ENCODE data around the gene BMP6. TPM values are rescaled to one million over a fixed set of nuclear protein-coding genes. Genes with fewer than 3 reads are reported as not detected.

BMP6 gene
- total RNA-seq, 1 experiment from 2014 or later: 13.6 TPM

DNA sequence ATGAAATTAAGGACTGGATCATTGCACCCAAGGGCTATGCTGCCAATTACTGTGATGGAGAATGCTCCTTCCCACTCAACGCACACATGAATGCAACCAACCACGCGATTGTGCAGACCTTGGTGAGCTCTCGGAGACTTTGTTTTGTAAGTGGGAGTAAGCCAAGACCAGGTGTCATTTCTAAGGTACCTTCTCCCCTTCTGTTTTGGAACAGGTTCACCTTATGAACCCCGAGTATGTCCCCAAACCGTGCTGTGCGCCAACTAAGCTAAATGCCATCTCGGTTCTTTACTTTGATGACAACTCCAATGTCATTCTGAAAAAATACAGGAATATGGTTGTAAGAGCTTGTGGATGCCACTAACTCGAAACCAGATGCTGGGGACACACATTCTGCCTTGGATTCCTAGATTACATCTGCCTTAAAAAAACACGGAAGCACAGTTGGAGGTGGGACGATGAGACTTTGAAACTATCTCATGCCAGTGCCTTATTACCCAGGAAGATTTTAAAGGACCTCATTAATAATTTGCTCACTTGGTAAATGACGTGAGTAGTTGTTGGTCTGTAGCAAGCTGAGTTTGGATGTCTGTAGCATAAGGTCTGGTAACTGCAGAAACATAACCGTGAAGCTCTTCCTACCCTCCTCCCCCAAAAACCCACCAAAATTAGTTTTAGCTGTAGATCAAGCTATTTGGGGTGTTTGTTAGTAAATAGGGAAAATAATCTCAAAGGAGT is 154.2 kb downstream of the BMP6 start:
- H3K36me3 ChIP-seq (ENCODE audit: control insufficient read depth, insufficient read depth, low read length): peaks cover 29% of the 10 kb centered on the region
- H3K4me3 ChIP-seq (ENCODE audit: low read depth in 2 of 2, low read length in 2 of 2): no peak overlapping the region
- DNase-seq (ENCODE audit: low read depth, low spot score): no peak
- H3K9me3 ChIP-seq (ENCODE audit: control insufficient read depth, insufficient read depth, low read depth, low read length): no peaks in the 10 kb centered on the region
- TF ChIP-seq SIN3A (IDR thresholded peaks at IDR 0.05; ENCODE audit: borderline replicate concordance, insufficient read depth, low read depth, low read length) (no peak), TCF7L2 (IDR thresholded peaks at IDR 0.05; ENCODE audit: low read depth, low read length) (no peak), POLR2AphosphoS5 (IDR thresholded peaks at IDR 0.05; ENCODE audit: low read depth, low read length) (no peak), REST (IDR thresholded peaks at IDR 0.05; ENCODE audit: insufficient read depth in 1 of 2, low read depth in 2 of 2, low read length in 1 of 2) (no peak), CTCF (IDR thresholded peaks at IDR 0.05) (no peak)
- intact Hi-C loops (cut with micrococcal nuclease; ENCODE audit: unreplicated experiment) (loop anchor here (10.0 kb wide), 1 partner anchor 155 kb away; the partner anchor contains the start of gene BMP6), in situ Hi-C loops (cut with HindIII; ENCODE audit: low pct_unique_long_range_greater_than_20kb, low sequenced_read_pairs) (no loop called here)
- H3K27me3 ChIP-seq (ENCODE audit: control insufficient read depth, insufficient read depth, low read length): no peaks in the 10 kb centered on the region
- no peak for ATAC-seq
- no peaks in the 10 kb centered on the region for H3K4me1 ChIP-seq (ENCODE audit: control insufficient read depth, insufficient read depth, low read length)
- ChIA-PET CTCF (no interaction called here), POLR2A (interaction anchor here (0.5 kb wide), 1 partner anchor 81 kb away, joined by 7 read pairs; no protein-coding TSS in a partner anchor)
- BruUV-seq (replicated peaks): TSS peak; percentile 63
- no peak overlapping the region for H3K27ac ChIP-seq (ENCODE audit: low read length)

DNA sequence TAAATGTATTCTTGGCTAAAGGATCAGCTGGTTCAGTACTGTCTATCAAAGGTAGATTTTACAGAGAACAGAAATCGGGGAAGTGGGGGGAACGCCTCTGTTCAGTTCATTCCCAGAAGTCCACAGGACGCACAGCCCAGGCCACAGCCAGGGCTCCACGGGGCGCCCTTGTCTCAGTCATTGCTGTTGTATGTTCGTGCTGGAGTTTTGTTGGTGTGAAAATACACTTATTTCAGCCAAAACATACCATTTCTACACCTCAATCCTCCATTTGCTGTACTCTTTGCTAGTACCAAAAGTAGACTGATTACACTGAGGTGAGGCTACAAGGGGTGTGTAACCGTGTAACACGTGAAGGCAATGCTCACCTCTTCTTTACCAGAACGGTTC is 154.8 kb downstream of the BMP6 start:
- no peaks in the 10 kb centered on the region for H3K27me3 ChIP-seq (ENCODE audit: control insufficient read depth, insufficient read depth, low read length)
- in situ Hi-C loops (cut with HindIII; ENCODE audit: low pct_unique_long_range_greater_than_20kb, low sequenced_read_pairs) (no loop called here), intact Hi-C loops (cut with micrococcal nuclease; ENCODE audit: unreplicated experiment) (no loop called here)
- no peak overlapping the region for H3K27ac ChIP-seq (ENCODE audit: low read length)
- H3K4me3 ChIP-seq (ENCODE audit: low read depth in 2 of 2, low read length in 2 of 2): no peak overlapping the region
- ATAC-seq (no peak), DNase-seq (ENCODE audit: low read depth, low spot score) (no peak)
- no peaks in the 10 kb centered on the region for H3K4me1 ChIP-seq (ENCODE audit: control insufficient read depth, insufficient read depth, low read length)
- H3K36me3 ChIP-seq (ENCODE audit: control insufficient read depth, insufficient read depth, low read length): peaks cover 32% of the 10 kb centered on the region
- BruUV-seq (replicated peaks): no TSS peak
- TF ChIP-seq TCF7L2 (IDR thresholded peaks at IDR 0.05; ENCODE audit: low read depth, low read length): no peak
- TF ChIP-seq CTCF (IDR thresholded peaks at IDR 0.05): no peak
- TF ChIP-seq REST (IDR thresholded peaks at IDR 0.05; ENCODE audit: insufficient read depth in 1 of 2, low read depth in 2 of 2, low read length in 1 of 2): no peak
- TF ChIP-seq SIN3A (IDR thresholded peaks at IDR 0.05; ENCODE audit: borderline replicate concordance, insufficient read depth, low read depth, low read length): no peak
- no peak for TF ChIP-seq POLR2AphosphoS5 (IDR thresholded peaks at IDR 0.05; ENCODE audit: low read depth, low read length)
- POLR2A ChIA-PET: no interaction called here
- CTCF ChIA-PET: no interaction called here
- H3K9me3 ChIP-seq (ENCODE audit: control insufficient read depth, insufficient read depth, low read depth, low read length): no peaks in the 10 kb centered on the region
